GM12891 (cell line): ENCODE results near the gene MME.

Experiments
- PAX5 ChIP-seq: IDR thresholded peaks from 2 replicates; pipeline ENCODE4 v1.6.1; 2011; ENCODE audit warnings: low read length, moderate library complexity, mild to moderate bottlenecking; ENCODE audit not compliant: insufficient read depth, severe bottlenecking
- POLR2A ChIP-seq: IDR thresholded peaks from 2 replicates; pipeline ENCODE4 v1.6.1; 2011; ENCODE audit warnings: low read depth, low read length, control low read depth
- POLR2AphosphoS5 ChIP-seq: IDR thresholded peaks from 2 replicates; pipeline ENCODE4 v1.6.1; 2011; ENCODE audit warnings: low read depth, low read length, control low read depth
- POU2F2 ChIP-seq: IDR thresholded peaks from 2 replicates; pipeline ENCODE4 v1.6.1; 2011; ENCODE audit warnings: low read depth, mild to moderate bottlenecking, control low read depth, low read length, moderate library complexity
- SPI1 ChIP-seq: IDR thresholded peaks from 2 replicates; pipeline ENCODE4 v1.6.1; 2011; ENCODE audit warnings: low read depth, low read length, control low read depth
- TAF1 ChIP-seq: IDR thresholded peaks from 2 replicates; pipeline ENCODE4 v1.6.1; 2011; ENCODE audit warnings: low read depth, low read length, control low read depth

- TF ChIP-seq POLR2AphosphoS5 (no peak), POU2F2 (no peak), POLR2A (no peak), TAF1 (no peak), PAX5 (no peak), SPI1 (no peak)
These were observed 153.1 kb downstream of the MME start for GRCh38 chr3:155233213-155233612.
